ENCODE measurements around the gene HDLBP. TPM values are rescaled to one million over a fixed set of nuclear protein-coding genes. Genes with fewer than 3 reads are reported as not detected.
A peak's percentile ranks its signal among the peaks of the same experiment; 100 is the strongest.

Gene HDLBP
- total and polyA plus RNA-seq, 2 experiments from 2014 or later = 230 to 306 TPM

DNA sequence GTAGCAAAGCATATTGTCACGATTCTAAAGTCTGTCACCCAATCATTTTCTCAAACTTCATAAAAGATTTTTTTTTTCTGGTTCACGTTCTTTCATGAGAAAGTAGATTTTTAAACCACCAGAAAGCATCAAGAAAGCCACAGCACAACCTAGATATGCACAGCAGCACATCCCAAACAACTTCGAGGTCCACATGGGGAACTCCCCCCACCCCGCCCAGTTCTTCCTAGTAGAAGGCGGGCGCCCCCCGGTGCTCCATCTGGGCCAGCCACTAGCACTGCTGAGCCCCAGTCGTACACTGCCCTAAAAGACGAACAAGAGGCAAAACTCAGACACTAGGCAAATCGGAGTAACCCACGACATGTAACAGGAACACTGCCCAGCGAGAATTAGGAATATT lies 15.5 kb downstream of the HDLBP start:
- no peaks in the 10 kb centered on the region; the same call in 1 of the 2 replicates for H3K4me1 ChIP-seq (ENCODE audit: insufficient read depth)
- H4K20me1 ChIP-seq (replicated peaks; ENCODE audit: insufficient read depth) = peaks cover 81% of the 10 kb centered on the region
- no peak overlapping the region for H3K27ac ChIP-seq (ENCODE audit: low read depth)
- peaks cover 100% of the 10 kb centered on the region for H3K79me2 ChIP-seq (replicated peaks; ENCODE audit: insufficient read depth)
- DNase-seq (ENCODE audit: low spot score) (peak; percentile 52), ATAC-seq (peak; percentile 55)
- no peaks in the 10 kb centered on the region for H3K27me3 ChIP-seq (ENCODE audit: insufficient read depth)
- Mint-ChIP-seq H3K9me3 (no peaks in the 10 kb centered on the region), H3K36me3 (ENCODE audit: low read depth) (peaks cover 4% of the 10 kb centered on the region; the same call in 2 of the 3 replicates), H3K27ac (no peak overlapping the region), H3K4me3 (no peak overlapping the region), H3K27me3 (ENCODE audit: insufficient read depth, low read depth, poor library complexity) (peaks cover 5% of the 10 kb centered on the region), H3K4me1 (peaks cover 31% of the 10 kb centered on the region; the same call in 2 of the 3 replicates)
- H3K9me2 ChIP-seq (ENCODE audit: insufficient read depth) = no peaks in the 10 kb centered on the region
- H3K36me3 ChIP-seq (ENCODE audit: insufficient read depth) = no peaks in the 10 kb centered on the region
- no peak overlapping the region for H2AFZ ChIP-seq
- H3K4me3 ChIP-seq = no peak overlapping the region
- TF ChIP-seq NANOG (IDR thresholded peaks at IDR 0.05; ENCODE audit: borderline replicate concordance) (no peak), JUNB (IDR thresholded peaks at IDR 0.05; ENCODE audit: unreplicated experiment) (no peak), ZNF114 (CRISPR knock-in tag; IDR thresholded peaks at IDR 0.05) (no peak), ZNF462 (CRISPR knock-in tag; IDR thresholded peaks at IDR 0.05) (no peak)
- TF ChIP-seq, protein P1, sequence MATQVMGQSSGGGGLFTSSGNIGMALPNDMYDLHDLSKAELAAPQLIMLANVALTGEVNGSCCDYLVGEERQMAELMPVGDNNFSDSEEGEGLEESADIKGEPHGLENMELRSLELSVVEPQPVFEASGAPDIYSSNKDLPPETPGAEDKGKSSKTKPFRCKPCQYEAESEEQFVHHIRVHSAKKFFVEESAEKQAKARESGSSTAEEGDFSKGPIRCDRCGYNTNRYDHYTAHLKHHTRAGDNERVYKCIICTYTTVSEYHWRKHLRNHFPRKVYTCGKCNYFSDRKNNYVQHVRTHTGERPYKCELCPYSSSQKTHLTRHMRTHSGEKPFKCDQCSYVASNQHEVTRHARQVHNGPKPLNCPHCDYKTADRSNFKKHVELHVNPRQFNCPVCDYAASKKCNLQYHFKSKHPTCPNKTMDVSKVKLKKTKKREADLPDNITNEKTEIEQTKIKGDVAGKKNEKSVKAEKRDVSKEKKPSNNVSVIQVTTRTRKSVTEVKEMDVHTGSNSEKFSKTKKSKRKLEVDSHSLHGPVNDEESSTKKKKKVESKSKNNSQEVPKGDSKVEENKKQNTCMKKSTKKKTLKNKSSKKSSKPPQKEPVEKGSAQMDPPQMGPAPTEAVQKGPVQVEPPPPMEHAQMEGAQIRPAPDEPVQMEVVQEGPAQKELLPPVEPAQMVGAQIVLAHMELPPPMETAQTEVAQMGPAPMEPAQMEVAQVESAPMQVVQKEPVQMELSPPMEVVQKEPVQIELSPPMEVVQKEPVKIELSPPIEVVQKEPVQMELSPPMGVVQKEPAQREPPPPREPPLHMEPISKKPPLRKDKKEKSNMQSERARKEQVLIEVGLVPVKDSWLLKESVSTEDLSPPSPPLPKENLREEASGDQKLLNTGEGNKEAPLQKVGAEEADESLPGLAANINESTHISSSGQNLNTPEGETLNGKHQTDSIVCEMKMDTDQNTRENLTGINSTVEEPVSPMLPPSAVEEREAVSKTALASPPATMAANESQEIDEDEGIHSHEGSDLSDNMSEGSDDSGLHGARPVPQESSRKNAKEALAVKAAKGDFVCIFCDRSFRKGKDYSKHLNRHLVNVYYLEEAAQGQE (IDR thresholded peaks at IDR 0.05; ENCODE audit: unreplicated experiment) = no peak
- TF ChIP-seq, protein P2, sequence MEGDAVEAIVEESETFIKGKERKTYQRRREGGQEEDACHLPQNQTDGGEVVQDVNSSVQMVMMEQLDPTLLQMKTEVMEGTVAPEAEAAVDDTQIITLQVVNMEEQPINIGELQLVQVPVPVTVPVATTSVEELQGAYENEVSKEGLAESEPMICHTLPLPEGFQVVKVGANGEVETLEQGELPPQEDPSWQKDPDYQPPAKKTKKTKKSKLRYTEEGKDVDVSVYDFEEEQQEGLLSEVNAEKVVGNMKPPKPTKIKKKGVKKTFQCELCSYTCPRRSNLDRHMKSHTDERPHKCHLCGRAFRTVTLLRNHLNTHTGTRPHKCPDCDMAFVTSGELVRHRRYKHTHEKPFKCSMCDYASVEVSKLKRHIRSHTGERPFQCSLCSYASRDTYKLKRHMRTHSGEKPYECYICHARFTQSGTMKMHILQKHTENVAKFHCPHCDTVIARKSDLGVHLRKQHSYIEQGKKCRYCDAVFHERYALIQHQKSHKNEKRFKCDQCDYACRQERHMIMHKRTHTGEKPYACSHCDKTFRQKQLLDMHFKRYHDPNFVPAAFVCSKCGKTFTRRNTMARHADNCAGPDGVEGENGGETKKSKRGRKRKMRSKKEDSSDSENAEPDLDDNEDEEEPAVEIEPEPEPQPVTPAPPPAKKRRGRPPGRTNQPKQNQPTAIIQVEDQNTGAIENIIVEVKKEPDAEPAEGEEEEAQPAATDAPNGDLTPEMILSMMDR (conservative IDR thresholded peaks at IDR 0.05; ENCODE audit: low read depth in 2 of 2) = peak; percentile 23 to 49
- H3K4me2 ChIP-seq = no peak overlapping the region
- peaks cover 3% of the 10 kb centered on the region; the same call in 1 of the 2 replicates for H3F3A ChIP-seq (replicated peaks; ENCODE audit: low read depth)
